Stimulated activated CD8-positive, alpha-beta memory T cell treated with anti-CD3 and anti-CD28 coated beads, Interleukin-7, amount 100 ng/mL, for 48 hours (primary cell): ENCODE measurements around the gene MS4A10.

Source experiments
- DNase-seq, 2 donors: peaks; one replicate each; pipeline ENCODE4 v3.0.0-alpha.2; 2020; ENCODE audit warnings: low read depth in 1 of 2; ENCODE audit errors: extremely low read depth in 1 of 2

The MS4A10 gene

GRCh38 chr11:60785806-60786361 lies 751 bp downstream of the MS4A10 start:
- no peak for DNase-seq

- DNase-seq = no peak
These were observed 1.9 kb downstream of the MS4A10 start for GRCh38 chr11:60786811-60787567.

GRCh38 chr11:60788401-60789125 lies 3.4 kb downstream of the MS4A10 start:
- no peak for DNase-seq

GRCh38 chr11:60790726-60791125 lies 5.6 kb downstream of the MS4A10 start:
- DNase-seq = no peak

GRCh38 chr11:60791153-60791933 lies 6.2 kb downstream of the MS4A10 start:
- no peak for DNase-seq

GRCh38 chr11:60792521-60792920 lies 7.4 kb downstream of the MS4A10 start:
- DNase-seq = no peak

GRCh38 chr11:60795291-60795690 lies 10.2 kb downstream of the MS4A10 start:
- DNase-seq = no peak

- DNase-seq = no peak
These were observed 12.9 kb downstream of the MS4A10 start for GRCh38 chr11:60797846-60798630.

GRCh38 chr11:60798631-60799030 lies 13.5 kb downstream of the MS4A10 start:
- no peak for DNase-seq

- no peak for DNase-seq
These were observed 16.1 kb downstream of the MS4A10 start for GRCh38 chr11:60801194-60801593.

GRCh38 chr11:60803273-60803936 lies 18.3 kb downstream of the MS4A10 start:
- DNase-seq = no peak

- no peak for DNase-seq
These were observed 24.1 kb downstream of the MS4A10 start for GRCh38 chr11:60809249-60809648.

GRCh38 chr11:60809691-60810090 lies 24.6 kb downstream of the MS4A10 start:
- DNase-seq = no peak

GRCh38 chr11:60810151-60810550 lies 25.0 kb downstream of the MS4A10 start:
- no peak for DNase-seq

- DNase-seq = no peak
These were observed 25.4 kb downstream of the MS4A10 start for GRCh38 chr11:60810569-60810968.

GRCh38 chr11:60813324-60813723 lies 28.2 kb downstream of the MS4A10 start:
- no peak for DNase-seq

- DNase-seq = no peak
These were observed 29.0 kb downstream of the MS4A10 start for GRCh38 chr11:60814112-60814511.

- no peak for DNase-seq
These were observed 31.5 kb downstream of the MS4A10 start for GRCh38 chr11:60816590-60817157.

GRCh38 chr11:60818057-60818456 lies 32.9 kb downstream of the MS4A10 start:
- DNase-seq = no peak
